PFSK-1 (cell line): ENCODE measurements around the gene C1orf52.

Experiments
- POLR2AphosphoS5 ChIP-seq: IDR thresholded peaks from 2 replicates; pipeline ENCODE4 v1.6.1; 2012; ENCODE audit warnings: low read depth, mild to moderate bottlenecking, control low read depth, low read length, moderate library complexity
- SIN3A ChIP-seq: IDR thresholded peaks from 2 replicates; pipeline ENCODE4 v1.6.1; 2012; ENCODE audit warnings: mild to moderate bottlenecking, low read length, moderate library complexity, borderline replicate concordance; ENCODE audit not compliant: insufficient read depth

DNA sequence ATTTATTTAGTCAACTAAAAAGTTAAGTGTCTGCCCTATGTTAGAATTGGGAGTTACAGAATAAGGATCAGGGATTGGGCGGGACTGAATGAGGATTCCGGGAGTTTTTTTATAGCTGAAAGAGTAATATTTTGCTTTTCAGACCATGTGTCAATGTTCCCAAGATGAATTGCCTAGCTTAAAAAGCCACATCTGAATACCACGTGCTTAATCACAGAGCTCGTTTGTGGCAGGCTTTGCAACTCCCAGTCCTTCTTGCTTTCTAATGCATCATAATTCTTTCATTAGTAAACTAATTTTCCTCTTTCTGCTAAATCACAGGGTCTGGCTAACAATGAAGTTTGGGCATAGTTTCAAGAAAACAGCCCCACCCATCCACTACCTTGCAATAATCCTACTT lies 21.2 kb upstream of the C1orf52 start:
- TF ChIP-seq SIN3A (no peak), POLR2AphosphoS5 (no peak)
